Left ventricle myocardium inferior (tissue), 1 donor: Measurements from ENCODE around the gene LRMDA. TPM values are rescaled to one million over a fixed set of nuclear protein-coding genes. Genes with fewer than 3 reads are reported as not detected.
A peak's percentile ranks its signal among the peaks of the same experiment; 100 is the strongest.

Experiments used
- DNase-seq: peaks from one replicate; pipeline ENCODE4 v3.0.0-alpha.2; 2020
- H3K27ac ChIP-seq: fragments of 200-600 bp; replicated peaks from 2 replicates; pipeline ENCODE4 v1.8.0; 2021
- H3K27me3 ChIP-seq: fragments of 200-600 bp; 2 replicates; pipeline ENCODE4 v1.8.0; 2021; ENCODE audit warnings: low read depth
- H3K36me3 ChIP-seq: fragments of 200-600 bp; 2 replicates; pipeline ENCODE4 v1.8.0; 2021
- H3K4me1 ChIP-seq: fragments of 200-600 bp; 2 replicates; pipeline ENCODE4 v1.8.0; 2021
- H3K4me3 ChIP-seq: fragments of 200-600 bp; 2 replicates; pipeline ENCODE4 v1.8.0; 2021; ENCODE audit warnings: mild to moderate bottlenecking, moderate library complexity
- H3K9me3 ChIP-seq: fragments of 200-600 bp; replicated peaks from 2 replicates; pipeline ENCODE4 v1.8.0; 2021
- CTCF ChIP-seq: fragments of 200-600 bp; IDR thresholded peaks from 2 replicates; pipeline ENCODE4 v1.8.0; 2021; ENCODE audit warnings: antibody characterized with exemption, mild to moderate bottlenecking, borderline replicate concordance
- intact Hi-C: fragments of 100-400 bp; cut with micrococcal nuclease; formaldehyde crosslinking; loops from one replicate; pipeline ENCODE4 v1.11.0; 2022
- total RNA-seq: library from RNA; stranded (reverse); fragmentation: NEBNext Ultra II Directional; extraction: Animal tissue kit (Norgen Biotek cat#: 25700); gene quantifications from one replicate; pipeline ENCODE4 v1.2.1, GENCODE V29; 2021
- donor health status: DM: no; HTN: yes; CAD: no; lungs with severe emphysema.

LRMDA gene
- total RNA-seq, 1 donor from 2014 or later: 18.7 TPM

DNA sequence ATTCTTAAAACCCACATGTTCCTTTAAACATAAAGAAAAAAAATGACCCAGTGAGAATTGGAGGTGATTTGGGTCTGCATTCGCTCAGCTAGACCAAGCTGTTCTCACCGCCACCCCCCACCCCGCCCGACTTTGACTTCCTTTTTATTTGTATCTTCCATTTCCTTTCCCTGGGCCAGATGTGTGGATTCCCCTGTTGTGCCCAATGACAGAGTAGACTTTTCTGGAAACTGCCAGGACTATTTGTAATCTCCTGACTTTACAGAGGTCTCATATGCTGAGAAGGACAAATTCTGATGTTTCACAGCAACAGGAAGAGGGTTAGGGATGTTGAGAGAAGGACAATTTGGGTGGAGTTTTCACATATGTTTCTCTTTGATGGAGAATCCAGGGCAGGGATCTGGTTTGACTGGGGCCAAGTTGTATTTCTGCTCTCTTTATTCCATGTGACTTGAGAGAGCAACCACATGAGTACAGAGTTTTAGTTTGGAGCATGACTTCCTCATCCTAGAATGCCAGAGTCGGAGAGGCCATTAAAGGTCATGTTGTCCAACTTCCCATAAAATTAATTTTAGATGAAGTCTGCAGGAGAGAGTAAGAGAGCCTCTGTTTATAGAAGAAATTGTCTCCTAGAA, 1023.2 kb downstream of the LRMDA start:
- H3K27ac ChIP-seq: peak overlapping the region; percentile 52
- no peak for TF ChIP-seq CTCF

DNA sequence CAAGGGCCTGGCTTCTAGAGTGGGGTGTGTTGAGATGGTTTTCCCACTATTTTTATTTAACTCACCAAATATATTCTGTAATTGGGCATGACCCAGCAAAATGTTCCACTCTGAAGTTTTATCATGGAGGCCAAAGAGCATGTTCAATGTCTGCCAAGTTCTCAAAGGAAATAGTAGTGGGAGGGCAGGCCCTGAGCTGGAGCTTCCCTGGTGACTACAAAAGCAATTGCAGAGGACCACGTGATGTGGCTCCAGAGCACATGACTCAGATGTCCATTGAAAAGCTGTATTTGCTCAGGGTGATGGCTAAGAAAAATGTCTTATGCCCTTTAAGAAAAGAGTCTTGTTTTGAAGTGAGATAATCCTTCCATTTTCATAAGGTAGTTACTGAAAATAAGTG, 1024.8 kb downstream of the LRMDA start:
- Histone ChIP-seq H3K27me3 (no peaks in the 10 kb centered on the region), H3K36me3 (no peaks in the 10 kb centered on the region), H3K4me3 (no peak overlapping the region), H3K9me3 (peaks cover 7% of the 10 kb centered on the region), H3K27ac (peak overlapping the region; percentile 52), H3K4me1 (peaks cover 28% of the 10 kb centered on the region)
- TF ChIP-seq CTCF: no peak
- no peak for DNase-seq
- intact Hi-C loops: no loop called here

More for the DNA sequence above, 1023.2 kb downstream of the LRMDA start:
- Histone ChIP-seq H3K27me3 (no peaks in the 10 kb centered on the region), H3K4me3 (no peak overlapping the region), H3K36me3 (no peaks in the 10 kb centered on the region), H3K4me1 (peaks cover 24% of the 10 kb centered on the region), H3K9me3 (peaks cover 7% of the 10 kb centered on the region)
- no peak for DNase-seq
- intact Hi-C loops: no loop called here

GRCh38 chr10:76459016-76459730, 1027.7 kb downstream of the LRMDA start:
- Histone ChIP-seq H3K9me3 (peaks cover 7% of the 10 kb centered on the region), H3K27ac (peak overlapping the region; percentile 31), H3K4me1 (peaks cover 28% of the 10 kb centered on the region), H3K4me3 (no peak overlapping the region), H3K27me3 (no peaks in the 10 kb centered on the region), H3K36me3 (no peaks in the 10 kb centered on the region)
- intact Hi-C loops: no loop called here
- DNase-seq: no peak
- TF ChIP-seq CTCF: no peak

DNA sequence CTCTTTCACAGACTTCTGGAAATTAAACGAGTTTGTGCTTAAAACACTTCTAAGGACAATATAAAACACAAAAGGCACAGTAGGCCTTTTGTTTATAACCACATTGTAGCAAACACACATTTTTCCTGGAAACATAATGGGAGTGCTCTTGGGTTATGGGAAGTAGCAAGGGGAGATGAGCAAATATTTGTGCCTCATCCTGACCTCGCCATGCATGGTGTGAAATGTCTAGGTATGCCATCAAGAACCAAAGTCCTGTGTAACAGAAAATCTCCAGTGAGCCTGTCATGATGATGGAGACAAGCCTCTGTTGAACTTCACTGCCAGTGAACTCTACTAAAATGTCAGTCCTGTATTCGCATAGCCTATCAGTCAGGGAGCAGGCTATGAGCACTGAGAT, 1029.6 kb downstream of the LRMDA start:
- Histone ChIP-seq H3K4me3 (no peak overlapping the region), H3K27me3 (no peaks in the 10 kb centered on the region), H3K9me3 (peaks cover 7% of the 10 kb centered on the region), H3K4me1 (peaks cover 17% of the 10 kb centered on the region), H3K27ac (no peak overlapping the region), H3K36me3 (no peaks in the 10 kb centered on the region)
- intact Hi-C loops: no loop called here
- no peak for TF ChIP-seq CTCF
- DNase-seq: no peak

GRCh38 chr10:76463111-76463510, 1031.7 kb downstream of the LRMDA start:
- TF ChIP-seq CTCF: no peak
- Histone ChIP-seq H3K4me1 (peaks cover 17% of the 10 kb centered on the region), H3K36me3 (no peaks in the 10 kb centered on the region), H3K27ac (no peak overlapping the region), H3K4me3 (no peak overlapping the region), H3K27me3 (no peaks in the 10 kb centered on the region), H3K9me3 (no peaks in the 10 kb centered on the region)
- intact Hi-C loops: no loop called here
- no peak for DNase-seq
